HCT116 (cell line): Measurements from ENCODE around the gene IMPACT. TPM values are rescaled to one million over a fixed set of nuclear protein-coding genes. Genes with fewer than 3 reads are reported as not detected.

Experiments used
- ATAC-seq: fragments of 200-7000 bp; cut with Tn5 transposase; 2 replicates; pipeline ENCODE4 v1.9.1; 2020; ENCODE audit warnings: mild to moderate bottlenecking, moderate library complexity
- BruUV-seq: library from RNA; stranded (reverse); fragments of 400-500 nt; replicated peaks from 2 replicates; lab custom pipeline; 2021; lab: Mats Ljungman, UMichigan
- CTCF ChIA-PET: fragments of 300-600 bp; sonication (Branson Sonifier 250); formaldehyde crosslinking; loops from one replicate; lab custom pipeline; 2021; ENCODE audit warnings: antibody characterized with exemption; lab: Charles Lee
- POLR2A ChIA-PET: fragments of 300-600, 350-600 bp; sonication (Branson Sonifier 250); formaldehyde crosslinking; loops from one replicate; lab custom pipeline; 2021; ENCODE audit warnings: antibody characterized with exemption; lab: Charles Lee
- RAD21 ChIA-PET, 2 experiments: fragments of 300-600 bp; sonication (Branson Sonifier 250); formaldehyde crosslinking; loops; one replicate each; lab custom pipeline; 2023; ENCODE audit warnings: low total read pairs in 2 of 2; ENCODE audit not compliant: uncharacterized antibody in 2 of 2, unreplicated experiment in 2 of 2, low non-redundant PET in 1 of 2; lab: Charles Lee
- DNase-seq: peaks from one replicate; pipeline ENCODE4 v3.0.0-alpha.2; 2010; ENCODE audit warnings: low read depth, low spot score
- H2AFZ ChIP-seq: fragments of 200-600 bp; shearing (Covaris generic), sonication (generic); 2 replicates; pipeline ENCODE4 v1.6.1; 2017; ENCODE audit warnings: low read depth, mixed run types, mixed read lengths, antibody characterized with exemption, low read length; ENCODE audit not compliant: poor library complexity, severe bottlenecking
- H3K27ac ChIP-seq: 2 replicates; pipeline ENCODE4 v1.5.1; 2012; ENCODE audit warnings: low read depth, low read length
- H3K27me3 ChIP-seq: fragments of 200-600 bp; sonication (generic); 2 replicates; pipeline ENCODE4 v1.6.1; 2016; ENCODE audit warnings: mixed run types, low read length, mixed read lengths; ENCODE audit not compliant: insufficient read depth
- H3K36me3 ChIP-seq, 2 experiments: fragments of 200-500 bp in 1 of 2; fragments of 200-600 bp in 1 of 2; sonication (Bioruptor generic) in 1 of 2; sonication (generic) in 1 of 2; 2 replicates each; pipeline versions ENCODE4 v1.5.1 to v1.6.1; 2014 to 2016; ENCODE audit warnings: low read length in 2 of 2, inconsistent platforms in 1 of 2, mixed read lengths in 1 of 2, mixed run types in 1 of 2; ENCODE audit not compliant: insufficient read depth in 2 of 2, control insufficient read depth in 1 of 2
- H3K4me1 ChIP-seq, 2 experiments: fragments of 200-600 bp in 1 of 2; sonication (generic) in 1 of 2; 2 replicates each; pipeline versions ENCODE4 v1.5.1 to v1.6.1; 2012 to 2017; ENCODE audit warnings: low read length in 2 of 2, inconsistent platforms in 1 of 2, mild to moderate bottlenecking in 1 of 2, mixed read lengths in 1 of 2, mixed run types in 1 of 2, moderate library complexity in 1 of 2; ENCODE audit not compliant: insufficient read depth in 2 of 2, control insufficient read depth in 1 of 2
- H3K4me2 ChIP-seq: fragments of 200-600 bp; sonication (generic); 2 replicates; pipeline ENCODE4 v1.6.1; 2017; ENCODE audit warnings: mixed run types, low read length, mixed read lengths
- H3K4me3 ChIP-seq, 2 experiments: fragments of 200-600 bp in 1 of 2; sonication (generic) in 1 of 2; replicated peaks in 1 of 2; 2 replicates each; pipeline ENCODE4 v1.5.1; 2011 to 2016; ENCODE audit warnings: low read length in 2 of 2, control low read depth in 1 of 2, low read depth in 1 of 2, mild to moderate bottlenecking in 1 of 2, mixed read lengths in 1 of 2, mixed run types in 1 of 2
- H3K79me2 ChIP-seq: fragments of 200-600 bp; sonication (generic); 2 replicates; pipeline ENCODE4 v1.6.1; 2017; ENCODE audit warnings: mild to moderate bottlenecking, mixed run types, low read length, moderate library complexity, mixed read lengths; ENCODE audit not compliant: insufficient read depth
- H3K9ac ChIP-seq: fragments of 200-600 bp; sonication (generic); 2 replicates; pipeline ENCODE4 v1.6.1; 2016; ENCODE audit warnings: low read length, mixed read lengths
- H3K9me2 ChIP-seq: fragments of 200-600 bp; sonication (generic), shearing (Covaris generic); 2 replicates; pipeline ENCODE4 v1.6.1; 2017; ENCODE audit warnings: mixed run types, mild to moderate bottlenecking, moderate library complexity; ENCODE audit not compliant: insufficient read depth
- H3K9me3 ChIP-seq, 2 experiments: fragments of 200-500 bp in 1 of 2; fragments of 200-600 bp in 1 of 2; sonication (Bioruptor generic) in 1 of 2; sonication (generic) in 1 of 2; 2 replicates each; pipeline ENCODE4 v1.6.1; 2014 to 2017; ENCODE audit warnings: low read length in 2 of 2, mixed read lengths in 2 of 2, inconsistent platforms in 1 of 2, low read depth in 1 of 2, mild to moderate bottlenecking in 1 of 2, mixed run types in 1 of 2, moderate library complexity in 1 of 2; ENCODE audit not compliant: control insufficient read depth in 1 of 2, insufficient read depth in 1 of 2
- H4K20me1 ChIP-seq: fragments of 200-600 bp; sonication (generic), shearing (Covaris generic); 2 replicates; pipeline ENCODE4 v1.6.1; 2017; ENCODE audit warnings: mixed run types, mild to moderate bottlenecking, moderate library complexity; ENCODE audit not compliant: insufficient read depth
- ATF3 ChIP-seq: IDR thresholded peaks from 2 replicates; pipeline ENCODE4 v1.6.1; 2012
- CBX3 ChIP-seq: IDR thresholded peaks from 2 replicates; pipeline ENCODE4 v1.6.1; 2012; ENCODE audit warnings: low read depth
- CEBPB ChIP-seq: IDR thresholded peaks from 2 replicates; pipeline ENCODE4 v1.6.1; 2012; ENCODE audit warnings: low read depth
- EGR1 ChIP-seq: IDR thresholded peaks from 2 replicates; pipeline ENCODE4 v1.6.1; 2012; ENCODE audit warnings: low read depth
- EZH2 ChIP-seq: fragments of 200-600 bp; sonication (generic); IDR thresholded peaks from 2 replicates; pipeline ENCODE4 v1.6.1; 2017; ENCODE audit warnings: antibody characterized with exemption, mixed run types
- FOSL1 ChIP-seq: IDR thresholded peaks from 2 replicates; pipeline ENCODE4 v1.6.1; 2012; ENCODE audit warnings: low read depth
- JUND ChIP-seq: IDR thresholded peaks from 2 replicates; pipeline ENCODE4 v1.6.1; 2012
- POLR2A ChIP-seq: IDR thresholded peaks from 2 replicates; pipeline ENCODE4 v1.7.0; 2011; ENCODE audit warnings: borderline replicate concordance; ENCODE audit not compliant: insufficient read depth, insufficient read length; ENCODE audit errors: extremely low read depth
- POLR2AphosphoS5 ChIP-seq: IDR thresholded peaks from 2 replicates; pipeline ENCODE4 v1.6.1; 2011; ENCODE audit warnings: mild to moderate bottlenecking, low read depth, low read length, moderate library complexity
- REST ChIP-seq: IDR thresholded peaks from 2 replicates; pipeline ENCODE4 v1.6.1; 2012; ENCODE audit warnings: low read depth
- SIN3A ChIP-seq: IDR thresholded peaks from 2 replicates; pipeline ENCODE4 v1.6.1; 2012; ENCODE audit warnings: low read depth
- SRF ChIP-seq: IDR thresholded peaks from 2 replicates; pipeline ENCODE4 v1.6.1; 2012; ENCODE audit warnings: low read depth
- TCF7L2 ChIP-seq: IDR thresholded peaks from 2 replicates; pipeline ENCODE4 v1.7.0; 2011; ENCODE audit warnings: borderline replicate concordance, inconsistent platforms; ENCODE audit not compliant: insufficient read depth, insufficient read length; ENCODE audit errors: extremely low read depth
- YY1 ChIP-seq: IDR thresholded peaks from 2 replicates; pipeline ENCODE4 v1.6.1; 2011; ENCODE audit warnings: low read length, low read depth, moderate library complexity, mild to moderate bottlenecking; ENCODE audit not compliant: insufficient replicate concordance; ENCODE audit errors: extremely low read depth
- ZBTB33 ChIP-seq: IDR thresholded peaks from 2 replicates; pipeline ENCODE4 v1.6.1; 2011; ENCODE audit warnings: mild to moderate bottlenecking, low read length, moderate library complexity; ENCODE audit not compliant: insufficient replicate concordance; ENCODE audit errors: extremely low read depth
- ZFX ChIP-seq: fragments of 450-650 bp; IDR thresholded peaks from 2 replicates; pipeline ENCODE4 v1.6.1; 2017
- ZNF274 ChIP-seq: fragments of 200-500 bp; sonication (Bioruptor generic); IDR thresholded peaks from 2 replicates; pipeline ENCODE4 v1.6.1; 2014; ENCODE audit warnings: mild to moderate bottlenecking, low read depth, low read length, inconsistent platforms
- intact Hi-C: fragments of 100-400 bp; cut with micrococcal nuclease; formaldehyde crosslinking; loops from 2 replicates; pipeline ENCODE4 v1.10.0; 2022
- total RNA-seq: library from RNA; stranded (reverse); gene quantifications from one replicate; pipeline ENCODE4 v1.2.1, GENCODE V29; 2021; ENCODE audit not compliant: unreplicated experiment
- TF ChIP-seq, protein P1 (sequence below), 3 experiments: fragments of 200-600 bp in 1 of 3; sonication (generic) in 1 of 3; IDR thresholded peaks in 2 of 3; conservative IDR thresholded peaks in 1 of 3; 2 replicates each; pipeline ENCODE4 v1.5.1; 2012 to 2017; ENCODE audit warnings: low read depth in 2 of 3, low read length in 2 of 3, antibody characterized with exemption in 1 of 3, borderline replicate concordance in 1 of 3, control low read depth in 1 of 3, mild to moderate bottlenecking in 1 of 3, mixed read lengths in 1 of 3, mixed run types in 1 of 3, moderate library complexity in 1 of 3; ENCODE audit not compliant: insufficient read depth in 1 of 3

IMPACT gene
- total RNA-seq, 1 experiment from 2014 or later = 46.4 TPM

- no peaks in the 10 kb centered on the region for H3K9me2 ChIP-seq
- no peaks in the 10 kb centered on the region for H3K79me2 ChIP-seq
- H3K36me3 ChIP-seq = no peaks in the 10 kb centered on the region
- CTCF ChIA-PET = no interaction called here
- no peak overlapping the region for H3K4me2 ChIP-seq
- ATAC-seq (no peak), DNase-seq (no peak)
- H3K27ac ChIP-seq = no peak overlapping the region
- no TSS peak for BruUV-seq
- H3K9ac ChIP-seq = no peak overlapping the region
- H3K9me3 ChIP-seq = no peaks in the 10 kb centered on the region
- no peak for TF ChIP-seq TCF7L2
- no peak for TF ChIP-seq JUND
- no peak for TF ChIP-seq SIN3A
- no peak for TF ChIP-seq ZFX
- no peak for TF ChIP-seq ZBTB33
- TF ChIP-seq POLR2A = no peak
- no peak for TF ChIP-seq ZNF274
- TF ChIP-seq REST = no peak
- no peak for TF ChIP-seq YY1
- TF ChIP-seq CEBPB = no peak
- TF ChIP-seq, protein P1, sequence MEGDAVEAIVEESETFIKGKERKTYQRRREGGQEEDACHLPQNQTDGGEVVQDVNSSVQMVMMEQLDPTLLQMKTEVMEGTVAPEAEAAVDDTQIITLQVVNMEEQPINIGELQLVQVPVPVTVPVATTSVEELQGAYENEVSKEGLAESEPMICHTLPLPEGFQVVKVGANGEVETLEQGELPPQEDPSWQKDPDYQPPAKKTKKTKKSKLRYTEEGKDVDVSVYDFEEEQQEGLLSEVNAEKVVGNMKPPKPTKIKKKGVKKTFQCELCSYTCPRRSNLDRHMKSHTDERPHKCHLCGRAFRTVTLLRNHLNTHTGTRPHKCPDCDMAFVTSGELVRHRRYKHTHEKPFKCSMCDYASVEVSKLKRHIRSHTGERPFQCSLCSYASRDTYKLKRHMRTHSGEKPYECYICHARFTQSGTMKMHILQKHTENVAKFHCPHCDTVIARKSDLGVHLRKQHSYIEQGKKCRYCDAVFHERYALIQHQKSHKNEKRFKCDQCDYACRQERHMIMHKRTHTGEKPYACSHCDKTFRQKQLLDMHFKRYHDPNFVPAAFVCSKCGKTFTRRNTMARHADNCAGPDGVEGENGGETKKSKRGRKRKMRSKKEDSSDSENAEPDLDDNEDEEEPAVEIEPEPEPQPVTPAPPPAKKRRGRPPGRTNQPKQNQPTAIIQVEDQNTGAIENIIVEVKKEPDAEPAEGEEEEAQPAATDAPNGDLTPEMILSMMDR (IDR thresholded peaks at IDR 0.05 in 2 of 3, conservative IDR thresholded peaks at IDR 0.05 in 1 of 3; ENCODE audit: borderline replicate concordance in 1 of 3, insufficient read depth in 1 of 3, low read depth in 2 of 3, low read length in 2 of 3) = no peak
- TF ChIP-seq FOSL1 = no peak
- TF ChIP-seq SRF = no peak
- no peak for TF ChIP-seq CBX3
- no peak for TF ChIP-seq EGR1
- TF ChIP-seq ATF3 = no peak
- no peak for TF ChIP-seq EZH2
- no peak for TF ChIP-seq POLR2AphosphoS5
- intact Hi-C loops = no loop called here
- H2AFZ ChIP-seq = no peak overlapping the region
- no peaks in the 10 kb centered on the region for H4K20me1 ChIP-seq
- RAD21 ChIA-PET = no interaction called here
- POLR2A ChIA-PET = interaction anchor here (0.7 kb wide), 1 partner anchor 15 kb away, joined by 3 read pairs; no protein-coding TSS in a partner anchor
- H3K27me3 ChIP-seq = no peaks in the 10 kb centered on the region
- H3K4me1 ChIP-seq = peaks cover 12 to 21% of the 10 kb centered on the region in 2 experiments; a peak in 3 of 4 replicates
- H3K4me3 ChIP-seq = no peak overlapping the region
Measured at GRCh38 chr18:24404591-24404990, 21.9 kb upstream of the IMPACT start.
